IMR-90 (cell line): ENCODE results near the gene ZCCHC14. TPM values are rescaled to one million over a fixed set of nuclear protein-coding genes. Genes with fewer than 3 reads are reported as not detected.
A peak's percentile ranks its signal among the peaks of the same experiment; 100 is the strongest.
"Not testable (repeated sequence)": the region's sequence is repeated elsewhere in the genome, so short reads cannot be mapped to it uniquely, and the experiment has no call there.

ENCODE experiments used
- ATAC-seq: fragments of 200-7000 bp; cut with Tn5 transposase; 2 replicates; pipeline ENCODE4 v1.9.1; 2020; ENCODE audit warnings: low read depth, mild to moderate bottlenecking, moderate library complexity
- BruUV-seq: library from RNA; stranded (reverse); fragments of 400-500 nt; replicated peaks from 2 replicates; lab custom pipeline; 2021; lab: Mats Ljungman, UMichigan
- CTCF ChIA-PET: fragments of 300-600 bp; formaldehyde crosslinking; extraction: SDS; loops from one replicate; lab custom pipeline; 2021; ENCODE audit warnings: antibody characterized with exemption; lab: Yijun Ruan, JAX
- POLR2A ChIA-PET: fragments of 300-600 bp; sonication (Branson Sonifier 250); formaldehyde crosslinking; loops from one replicate; lab custom pipeline; 2022; ENCODE audit warnings: antibody characterized with exemption; ENCODE audit not compliant: unreplicated experiment; lab: Charles Lee
- DNase-seq: peaks from one replicate; pipeline ENCODE4 v3.0.0; 2013
- H2AFZ ChIP-seq: replicated peaks from 2 replicates; pipeline ENCODE3; 2013; ENCODE audit warnings: low read length, mild to moderate bottlenecking; ENCODE audit not compliant: poor library complexity
- H2AK5ac ChIP-seq: 2 replicates; pipeline ENCODE4 v1.6.1; 2013; ENCODE audit warnings: low read depth, low read length, inconsistent platforms
- H2AK9ac ChIP-seq: replicated peaks from 2 replicates; pipeline ENCODE3; 2013; ENCODE audit warnings: mild to moderate bottlenecking, low read depth, low read length, moderate library complexity; ENCODE audit not compliant: poor library complexity
- H2BK120ac ChIP-seq: 2 replicates; pipeline ENCODE4 v1.6.1; 2013; ENCODE audit warnings: low read depth, low read length, inconsistent platforms
- H2BK15ac ChIP-seq: 3 replicates; pipeline ENCODE4 v1.6.1; 2013; ENCODE audit warnings: low read depth, low read length, inconsistent platforms
- H2BK20ac ChIP-seq: 2 replicates; pipeline ENCODE4 v1.6.1; 2013; ENCODE audit warnings: low read depth, mild to moderate bottlenecking, inconsistent platforms, low read length, moderate library complexity
- H2BK5ac ChIP-seq: 2 replicates; pipeline ENCODE4 v1.6.1; 2013; ENCODE audit warnings: mild to moderate bottlenecking, low read depth, low read length, inconsistent platforms; ENCODE audit not compliant: poor library complexity, severe bottlenecking
- H3K14ac ChIP-seq: replicated peaks from 2 replicates; pipeline ENCODE4 v1.6.1; 2013; ENCODE audit warnings: low read depth, low read length, inconsistent platforms
- H3K18ac ChIP-seq: 2 replicates; pipeline ENCODE4 v1.6.1; 2013; ENCODE audit warnings: low read depth, low read length, control low read depth
- H3K23ac ChIP-seq: 2 replicates; pipeline ENCODE4 v1.6.1; 2013; ENCODE audit warnings: low read depth, low read length, inconsistent platforms
- H3K27ac ChIP-seq: 2 replicates; pipeline ENCODE4 v1.5.1; 2013; ENCODE audit warnings: mild to moderate bottlenecking, control low read depth, low read length; ENCODE audit not compliant: insufficient read depth
- H3K27me3 ChIP-seq: 2 replicates; pipeline ENCODE4 v1.6.1; 2013; ENCODE audit warnings: low read length; ENCODE audit not compliant: control insufficient read depth, insufficient read depth
- H3K36me3 ChIP-seq: 2 replicates; pipeline ENCODE4 v1.6.1; 2013; ENCODE audit warnings: low read length, mixed read lengths; ENCODE audit not compliant: control insufficient read depth, insufficient read depth
- H3K4ac ChIP-seq: 2 replicates; pipeline ENCODE4 v1.6.1; 2013; ENCODE audit warnings: low read depth, low read length, inconsistent platforms
- H3K4me1 ChIP-seq: 2 replicates; pipeline ENCODE4 v1.6.1; 2013; ENCODE audit warnings: low read length, mixed read lengths; ENCODE audit not compliant: control insufficient read depth, insufficient read depth
- H3K4me2 ChIP-seq: 2 replicates; pipeline ENCODE4 v1.6.1; 2013; ENCODE audit warnings: low read depth, mild to moderate bottlenecking, control low read depth, low read length, moderate library complexity
- H3K4me3 ChIP-seq: 2 replicates; pipeline ENCODE4 v1.5.1; 2013; ENCODE audit warnings: low read depth, mild to moderate bottlenecking, control low read depth, low read length, moderate library complexity; ENCODE audit not compliant: insufficient read depth
- H3K56ac ChIP-seq: 2 replicates; pipeline ENCODE4 v1.6.1; 2013; ENCODE audit warnings: low read length, inconsistent platforms; ENCODE audit not compliant: insufficient read depth; ENCODE audit errors: extremely low read depth
- H3K79me1 ChIP-seq, 2 experiments: 2 replicates each; pipeline ENCODE4 v1.6.1; 2013; ENCODE audit warnings: low read length in 2 of 2, inconsistent platforms in 1 of 2, low read depth in 1 of 2
- H3K9ac ChIP-seq: 2 replicates; pipeline ENCODE4 v1.6.1; 2013; ENCODE audit warnings: low read depth, low read length, control low read depth
- H3K9me1 ChIP-seq: 2 replicates; pipeline ENCODE4 v1.6.1; 2013; ENCODE audit warnings: low read length, inconsistent platforms; ENCODE audit not compliant: insufficient read depth
- H3K9me3 ChIP-seq: 2 replicates; pipeline ENCODE4 v1.6.1; 2013; ENCODE audit warnings: low read length; ENCODE audit not compliant: control insufficient read depth, insufficient read depth
- H4K20me1 ChIP-seq: 2 replicates; pipeline ENCODE4 v1.6.1; 2013; ENCODE audit warnings: low read length, inconsistent platforms; ENCODE audit not compliant: insufficient read depth
- H4K5ac ChIP-seq: 2 replicates; pipeline ENCODE4 v1.6.1; 2013; ENCODE audit warnings: mild to moderate bottlenecking, low read depth, low read length, control low read depth
- H4K8ac ChIP-seq, 2 experiments: 2 replicates each; pipeline ENCODE4 v1.6.1; 2013; ENCODE audit warnings: low read depth in 2 of 2, low read length in 2 of 2, control low read depth in 1 of 2, inconsistent platforms in 1 of 2
- H4K91ac ChIP-seq: 2 replicates; pipeline ENCODE4 v1.6.1; 2013; ENCODE audit warnings: low read depth, low read length, inconsistent platforms; ENCODE audit not compliant: insufficient read depth
- CEBPB ChIP-seq: IDR thresholded peaks from 2 replicates; pipeline ENCODE4 v1.6.1; 2012; ENCODE audit warnings: low read depth, low read length, improper control_type of control experiment
- ELK1 ChIP-seq: fragments of 150-350 bp; IDR thresholded peaks from 2 replicates; pipeline ENCODE4 v1.6.1; 2016; ENCODE audit warnings: low read depth, mild to moderate bottlenecking, low read length, moderate library complexity, borderline replicate concordance
- NFE2L2 ChIP-seq: fragments of 150-350 bp; IDR thresholded peaks from 2 replicates; pipeline ENCODE4 v1.6.1; 2016; ENCODE audit warnings: low read depth, mild to moderate bottlenecking, low read length
- USF2 ChIP-seq: fragments of 150-350 bp; IDR thresholded peaks from 2 replicates; pipeline ENCODE4 v1.6.1; 2017; ENCODE audit warnings: mild to moderate bottlenecking, antibody characterized with exemption, low read length, low read depth
- whole genome bisulfite sequencing, 2 experiments: methylation state at CpG; one replicate each; pipeline versions ENCODE4 v1.1.5 to v1.1.7; 2013; ENCODE audit warnings: missing lambda C conversion rate in 2 of 2; ENCODE audit not compliant: insufficient read length in 1 of 2; ENCODE audit errors: extremely low coverage in 2 of 2; 5-methylcytosine and 5-hydroxymethylcytosine counted together
- dilution Hi-C: fragments of 300-500 bp; cut with HindIII; formaldehyde crosslinking; loops from one replicate; pipeline ENCODE4 v1.14.3; 2018; ENCODE audit warnings: low sequenced_read_pairs; ENCODE audit not compliant: unreplicated experiment
- in situ Hi-C: fragments of 300-500 bp; cut with MboI; formaldehyde crosslinking; loops from 3 replicates; pipeline ENCODE4 v1.14.3; 2019; ENCODE audit warnings: low sequenced_read_pairs, inconsistent platforms, mixed read lengths
- intact Hi-C: fragments of 100-400 bp; cut with micrococcal nuclease; formaldehyde crosslinking; loops from 2 replicates; pipeline ENCODE4 v1.10.0; 2022
- polyA plus RNA-seq, 3 experiments: library from polyadenylated mRNA; depleted of rRNA; stranded (reverse); fragments of >200 nt; gene quantifications; 2 replicates each; pipeline ENCODE4 v1.2.3, GENCODE V29; 2012; ENCODE audit warnings: low replicate concordance in 1 of 3
- total RNA-seq: library from RNA; depleted of rRNA; stranded (reverse); fragments of >200 nt; gene quantifications from 2 replicates; pipeline ENCODE4 v1.2.3, GENCODE V29; 2012

The ZCCHC14 gene
- total and polyA plus RNA-seq, 2 of the 4 experiments (the other 2 are of a cell fraction), result 2.5 to 5.3 TPM

DNA sequence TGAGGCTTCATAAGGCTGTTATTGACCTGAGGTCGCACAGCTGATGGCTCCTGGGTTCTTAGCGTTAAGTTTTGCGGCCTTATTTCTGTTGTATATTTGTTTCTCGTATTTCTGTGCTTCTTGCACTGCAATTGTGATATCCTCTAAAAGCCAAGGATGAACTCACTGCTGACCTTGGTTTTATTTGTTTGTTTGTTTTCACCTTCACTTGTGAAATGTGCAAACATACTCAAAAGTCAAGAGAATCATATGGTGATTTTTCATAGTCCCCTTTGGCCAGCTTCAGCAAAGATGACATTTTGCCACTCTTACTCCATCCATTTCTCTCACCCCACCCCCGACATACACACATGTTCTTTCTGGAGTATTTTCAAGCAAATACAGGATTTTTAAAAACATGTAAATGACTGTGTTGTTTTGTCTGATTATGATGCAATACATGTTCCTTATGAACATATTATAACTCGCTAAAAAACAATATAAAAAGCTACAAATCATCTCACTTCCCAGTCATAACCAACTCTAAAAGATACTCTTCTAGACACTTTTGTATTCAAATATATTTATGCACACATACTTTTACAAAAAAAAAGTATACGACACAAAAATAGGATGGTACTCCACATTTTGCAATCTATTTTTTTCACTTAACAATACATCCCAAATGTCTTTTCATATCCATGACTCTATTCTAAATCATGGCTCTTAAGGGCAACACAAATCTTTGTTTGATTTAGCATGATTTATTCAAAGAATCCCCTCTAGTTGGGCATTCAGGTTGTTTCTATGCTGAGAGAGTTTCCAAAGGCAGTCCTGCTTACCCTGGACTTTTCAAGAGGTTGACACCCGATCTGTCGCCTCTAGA is 5.7 kb upstream of the ZCCHC14 start:
- Histone ChIP-seq H3K18ac (no peak overlapping the region), H3K23ac (no peak overlapping the region), H4K91ac (no peak overlapping the region), H3K4me1 (peaks cover 2% of the 10 kb centered on the region), H3K4ac (no peak overlapping the region), H3K79me1 (no peaks in the 10 kb centered on the region), H3K9ac (no peak overlapping the region), H4K8ac (no peak overlapping the region), H3K56ac (no peak overlapping the region), H3K36me3 (no peaks in the 10 kb centered on the region), H3K27ac (no peak overlapping the region), H2AK5ac (no peak overlapping the region), H2BK15ac (no peak overlapping the region), H2BK20ac (no peak overlapping the region), H2BK5ac (no peak overlapping the region), H2AFZ (no peak overlapping the region), H3K9me1 (peaks cover 12% of the 10 kb centered on the region; the same call in 1 of the 2 replicates), H3K14ac (no peak overlapping the region; the same call in 1 of the 2 replicates), H3K4me2 (no peak overlapping the region), H4K20me1 (peaks cover 8% of the 10 kb centered on the region), H4K5ac (no peak overlapping the region), H3K27me3 (no peaks in the 10 kb centered on the region; the same call in 1 of the 2 replicates), H3K4me3 (no peak overlapping the region), H2AK9ac (no peak overlapping the region), H2BK120ac (no peak overlapping the region), H3K9me3 (no peaks in the 10 kb centered on the region)
- intact Hi-C loops (no loop called here), in situ Hi-C loops (no loop called here), dilution Hi-C loops (no loop called here)
- BruUV-seq, result no TSS peak
- TF ChIP-seq NFE2L2, result no peak
- no peak for TF ChIP-seq ELK1
- TF ChIP-seq USF2, result no peak
- peak; percentile 60 for TF ChIP-seq CEBPB
- no CpG with 5 or more reads among the region's 9 CpGs for WGBS, 2 experiments
- ATAC-seq (no peak), DNase-seq (no peak)
- POLR2A ChIA-PET, result no interaction called here
- CTCF ChIA-PET, result interaction anchor here (1.1 kb wide), 1 partner anchor 138 kb away, joined by 3 read pairs; no protein-coding TSS in a partner anchor

GRCh38 chr16:87497767-87498290 is 5.0 kb upstream of the ZCCHC14 start:
- H3K27me3 ChIP-seq, in situ Hi-C loops, POLR2A ChIA-PET, intact Hi-C loops, H3K18ac ChIP-seq, H3K14ac ChIP-seq, H2AK9ac ChIP-seq, H3K4me2 ChIP-seq, H2AFZ ChIP-seq, DNase-seq, H4K91ac ChIP-seq, H3K4me3 ChIP-seq, H3K79me1 ChIP-seq, H2BK5ac ChIP-seq, H3K36me3 ChIP-seq, H2BK20ac ChIP-seq, CTCF ChIA-PET, H3K23ac ChIP-seq, H4K8ac ChIP-seq, H4K20me1 ChIP-seq, H3K9ac ChIP-seq, H3K27ac ChIP-seq, dilution Hi-C loops, H2BK120ac ChIP-seq, ATAC-seq, H2BK15ac ChIP-seq, H3K9me3 ChIP-seq, H3K56ac ChIP-seq, BruUV-seq, H3K4me1 ChIP-seq, H3K4ac ChIP-seq, H4K5ac ChIP-seq: not testable (repeated sequence)
- no CpG with 5 or more reads among the region's 12 CpGs for WGBS, 2 experiments
- 0 out of 2 replicates have a peak overlapping the region, but pooled peaks have one; percentile 7 for H2AK5ac ChIP-seq
- peaks cover 11% of the 10 kb centered on the region; the same call in 1 of the 2 replicates for H3K9me1 ChIP-seq
